Dermis microvascular lymphatic vessel endothelial cell (primary cell): ENCODE data around the gene PARD3. TPM values are rescaled to one million over a fixed set of nuclear protein-coding genes. Genes with fewer than 3 reads are reported as not detected.

ENCODE experiments used
- DNase-seq, 2 donors: peaks; one replicate each; pipeline versions ENCODE4 v3.0.0 to v3.0.0-alpha.2; 2010; ENCODE audit warnings: low read depth in 2 of 2
- total RNA-seq: library from RNA; depleted of rRNA; stranded (reverse); fragments of >200 nt; gene quantifications from 2 replicates; pipeline ENCODE4 v1.2.1, GENCODE V29; 2014

PARD3 gene
- total RNA-seq, 1 donor from 2014 or later, result 22.6 TPM

GRCh38 chr10:34587002-34587679 is 228.0 kb downstream of the PARD3 start:
- DNase-seq, result no peak

GRCh38 chr10:34585422-34586112 is 229.5 kb downstream of the PARD3 start:
- DNase-seq, result no peak

- peak in 1 of 2 donors; percentile 11 for DNase-seq
Observed at GRCh38 chr10:34584164-34584563, 230.9 kb downstream of the PARD3 start.

GRCh38 chr10:34581801-34582532 is 233.1 kb downstream of the PARD3 start:
- DNase-seq, result peak in 1 of 2 donors; percentile 16

GRCh38 chr10:34580643-34581042 is 234.5 kb downstream of the PARD3 start:
- peak in 1 of 2 donors; percentile 91 for DNase-seq

- peak in 1 of 2 donors; percentile 7 for DNase-seq
Observed at GRCh38 chr10:34580214-34580613, 234.9 kb downstream of the PARD3 start.

GRCh38 chr10:34578468-34578867 is 236.6 kb downstream of the PARD3 start:
- no peak for DNase-seq

- DNase-seq, result no peak
Observed at GRCh38 chr10:34576797-34577196, 238.3 kb downstream of the PARD3 start.

GRCh38 chr10:34575882-34576281 is 239.2 kb downstream of the PARD3 start:
- DNase-seq, result no peak

- DNase-seq, result no peak
Observed at GRCh38 chr10:34574353-34574934, 240.7 kb downstream of the PARD3 start.

GRCh38 chr10:34570887-34571286 is 244.2 kb downstream of the PARD3 start:
- no peak for DNase-seq

- no peak for DNase-seq
Observed at GRCh38 chr10:34567659-34568253, 247.3 kb downstream of the PARD3 start.

GRCh38 chr10:34565934-34566333 is 249.2 kb downstream of the PARD3 start:
- DNase-seq, result no peak

- DNase-seq, result no peak
Observed at GRCh38 chr10:34558093-34558583, 257.0 kb downstream of the PARD3 start.

GRCh38 chr10:34557173-34557572 is 257.9 kb downstream of the PARD3 start:
- DNase-seq, result no peak

GRCh38 chr10:34555653-34556052 is 259.4 kb downstream of the PARD3 start:
- DNase-seq, result no peak

GRCh38 chr10:34553747-34554146 is 261.3 kb downstream of the PARD3 start:
- no peak for DNase-seq

GRCh38 chr10:34551295-34551694 is 263.8 kb downstream of the PARD3 start:
- no peak for DNase-seq

- DNase-seq, result no peak
Observed at GRCh38 chr10:34549953-34550352, 265.1 kb downstream of the PARD3 start.

- DNase-seq, result no peak
Observed at GRCh38 chr10:34549001-34549400, 266.1 kb downstream of the PARD3 start.

- no peak for DNase-seq
Observed at GRCh38 chr10:34548466-34548865, 266.6 kb downstream of the PARD3 start.
